Measurements from ENCODE around the gene AASDH. TPM values are rescaled to one million over a fixed set of nuclear protein-coding genes. Genes with fewer than 3 reads are reported as not detected.
A peak's percentile ranks its signal among the peaks of the same experiment; 100 is the strongest.

The AASDH gene
- total RNA-seq, 1 donor from 2014 or later, result 10.4 TPM

DNA sequence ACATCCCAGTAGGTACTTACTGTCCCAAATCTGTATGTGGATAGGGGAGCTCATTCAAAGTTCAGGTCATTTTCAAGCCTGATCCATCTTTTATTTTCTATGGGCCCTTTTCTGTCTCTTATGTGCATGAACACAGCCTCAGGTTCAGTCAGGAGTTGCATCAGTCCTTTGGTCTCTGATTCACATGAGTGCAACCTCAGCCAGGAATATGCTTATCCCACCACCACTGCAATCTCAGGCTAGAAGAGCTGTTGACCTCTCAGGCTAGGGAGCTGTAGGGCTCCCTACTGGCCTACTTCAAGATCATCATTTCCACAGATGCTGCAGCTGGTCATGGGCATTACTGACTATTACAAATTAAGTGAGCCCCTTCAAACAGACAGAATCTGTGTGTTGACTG, 27.2 kb downstream of the AASDH start:
- Histone ChIP-seq H3K4me3 (ENCODE audit: low read depth, low read length) (no peak overlapping the region), H3K36me3 (ENCODE audit: control insufficient read depth, insufficient read depth, low read length) (no peaks in the 10 kb centered on the region), H3K27me3 (ENCODE audit: control insufficient read depth, insufficient read depth, low read length) (no peaks in the 10 kb centered on the region)
- no peak for TF ChIP-seq CTCF (IDR thresholded peaks at IDR 0.05; ENCODE audit: insufficient read depth, low read length, poor library complexity, severe bottlenecking)
- DNase-seq (ENCODE audit: low read depth), result no peak

DNA sequence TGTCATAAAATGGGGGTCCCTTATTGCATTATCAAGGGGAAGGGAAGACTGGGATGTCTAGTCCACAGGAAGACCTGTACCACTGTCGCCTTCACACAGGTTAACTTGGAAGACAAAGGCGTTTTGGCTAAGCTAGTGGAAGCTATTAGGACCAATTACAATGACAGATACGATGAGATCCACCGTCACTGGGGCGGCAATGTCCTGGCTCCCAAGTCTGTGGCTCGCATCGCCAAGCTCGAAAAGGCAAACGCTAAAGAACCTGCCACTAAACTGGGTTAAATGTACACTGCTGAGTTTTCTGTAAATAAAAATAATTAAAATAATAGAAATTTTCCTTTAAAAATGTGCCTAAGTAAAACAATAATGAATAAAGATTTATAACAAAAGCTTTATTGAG, 30.6 kb downstream of the AASDH start:
- Histone ChIP-seq H3K4me3 (ENCODE audit: low read depth, low read length) (no peak overlapping the region), H3K27me3 (ENCODE audit: control insufficient read depth, insufficient read depth, low read length) (no peaks in the 10 kb centered on the region), H3K36me3 (ENCODE audit: control insufficient read depth, insufficient read depth, low read length) (no peaks in the 10 kb centered on the region)
- no peak for TF ChIP-seq CTCF (IDR thresholded peaks at IDR 0.05; ENCODE audit: insufficient read depth, low read length, poor library complexity, severe bottlenecking)
- DNase-seq (ENCODE audit: low read depth), result no peak

DNA sequence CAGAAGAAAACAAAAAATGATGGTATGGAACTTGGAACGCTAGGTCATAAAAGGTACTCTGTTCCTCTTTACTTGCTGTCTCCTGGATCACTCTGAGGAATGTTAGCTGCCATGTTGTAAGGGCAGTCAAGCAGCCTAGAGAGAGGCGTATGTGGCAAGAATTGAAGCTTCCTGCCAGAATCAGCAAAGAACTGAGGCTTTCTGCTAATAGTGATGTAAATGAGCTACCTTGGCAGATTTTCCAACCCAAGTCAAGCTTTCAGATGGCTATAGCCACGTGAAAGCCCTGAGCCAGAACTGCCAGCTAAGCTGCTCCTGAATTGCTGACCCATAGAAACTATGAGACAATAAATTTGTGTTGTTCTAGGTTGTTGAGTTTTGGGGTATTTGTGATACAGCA, 38.7 kb downstream of the AASDH start:
- no peak for DNase-seq (ENCODE audit: low read depth)
- no peak for TF ChIP-seq CTCF (IDR thresholded peaks at IDR 0.05; ENCODE audit: insufficient read depth, low read length, poor library complexity, severe bottlenecking)
- Histone ChIP-seq H3K27me3 (ENCODE audit: control insufficient read depth, insufficient read depth, low read length) (no peaks in the 10 kb centered on the region), H3K36me3 (ENCODE audit: control insufficient read depth, insufficient read depth, low read length) (no peaks in the 10 kb centered on the region), H3K4me3 (ENCODE audit: low read depth, low read length) (no peak overlapping the region)

DNA sequence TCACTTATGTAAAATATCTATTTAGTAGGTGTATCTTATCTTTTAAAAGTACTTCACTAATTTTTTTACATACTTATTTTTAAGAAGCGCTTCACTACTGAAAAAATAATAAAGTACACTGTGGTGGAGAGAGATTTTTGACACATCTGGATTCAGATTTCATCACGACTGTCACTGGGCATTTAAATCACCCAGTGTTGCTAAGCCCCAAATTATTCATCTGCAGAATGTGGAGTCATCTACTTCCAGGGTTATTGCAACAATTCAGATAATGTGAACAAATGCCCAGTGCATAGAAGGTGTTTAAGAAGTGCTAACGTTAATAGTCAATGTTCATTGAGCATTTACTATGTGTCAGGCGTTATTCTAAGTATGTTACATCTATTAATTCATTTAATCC, 41.8 kb downstream of the AASDH start:
- DNase-seq (ENCODE audit: low read depth), result no peak
- Histone ChIP-seq H3K36me3 (ENCODE audit: control insufficient read depth, insufficient read depth, low read length) (no peaks in the 10 kb centered on the region), H3K4me3 (ENCODE audit: low read depth, low read length) (no peak overlapping the region), H3K27me3 (ENCODE audit: control insufficient read depth, insufficient read depth, low read length) (no peaks in the 10 kb centered on the region)
- TF ChIP-seq CTCF (IDR thresholded peaks at IDR 0.05; ENCODE audit: insufficient read depth, low read length, poor library complexity, severe bottlenecking), result no peak

- Histone ChIP-seq H3K36me3 (ENCODE audit: control insufficient read depth, insufficient read depth, low read length) (no peaks in the 10 kb centered on the region), H3K27me3 (ENCODE audit: control insufficient read depth, insufficient read depth, low read length) (no peaks in the 10 kb centered on the region), H3K4me3 (ENCODE audit: low read depth, low read length) (no peak overlapping the region)
- TF ChIP-seq CTCF (IDR thresholded peaks at IDR 0.05; ENCODE audit: insufficient read depth, low read length, poor library complexity, severe bottlenecking), result no peak
- peak; percentile 31 for DNase-seq (ENCODE audit: low read depth)
These were observed 44.5 kb downstream of the AASDH start for GRCh38 chr4:56342746-56343145.

DNA sequence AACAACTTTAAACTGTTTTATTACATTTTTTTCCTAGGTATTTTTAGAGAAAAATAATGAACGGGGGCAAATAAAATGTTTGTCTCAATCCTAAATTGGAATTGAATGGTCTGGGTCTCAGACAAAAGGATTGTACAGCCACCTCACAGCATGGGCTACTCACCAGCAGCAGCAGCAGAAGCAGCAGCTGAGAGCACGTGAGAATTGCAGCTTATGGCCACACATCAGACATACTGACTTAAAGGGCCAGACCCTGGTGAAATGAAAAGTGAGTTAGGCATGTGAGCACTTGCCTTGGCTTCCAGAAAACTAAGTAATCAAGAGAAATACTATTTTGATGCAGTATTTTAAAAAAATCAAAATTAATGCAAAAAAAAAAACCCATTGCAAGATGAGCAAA, 56.6 kb downstream of the AASDH start:
- H3K4me3 ChIP-seq (ENCODE audit: low read depth, low read length), result no peak overlapping the region
- H3K27me3 ChIP-seq (ENCODE audit: control insufficient read depth, insufficient read depth, low read length), result no peaks in the 10 kb centered on the region
- no peak for DNase-seq (ENCODE audit: low read depth)
- no peak for TF ChIP-seq CTCF (IDR thresholded peaks at IDR 0.05; ENCODE audit: insufficient read depth, low read length, poor library complexity, severe bottlenecking)
- no peaks in the 10 kb centered on the region for H3K36me3 ChIP-seq (ENCODE audit: control insufficient read depth, insufficient read depth, low read length)

All from kidney epithelial cell (primary cell).